ENCODE data around the gene ZFY. TPM values are rescaled to one million over a fixed set of nuclear protein-coding genes. Genes with fewer than 3 reads are reported as not detected.

Gene ZFY
- total RNA-seq, 1 experiment from 2014 or later = not detected

- no peaks in the 10 kb centered on the region for H3K4me1 ChIP-seq (ENCODE audit: insufficient read depth, low read length, poor library complexity, severe bottlenecking)
- TF ChIP-seq CTCF (conservative IDR thresholded peaks at IDR 0.05; ENCODE audit: low read depth, low read length) (no peak), EZH2 (IDR thresholded peaks at IDR 0.05; ENCODE audit: borderline replicate concordance, low read depth, low read length, poor library complexity, severe bottlenecking) (no peak)
- no peak overlapping the region for H3K27ac ChIP-seq (ENCODE audit: low read depth, low read length, poor library complexity, severe bottlenecking)
- no peak for DNase-seq (ENCODE audit: low spot score)
- no peaks in the 10 kb centered on the region for H3K36me3 ChIP-seq (ENCODE audit: insufficient read depth, low read length, poor library complexity, severe bottlenecking)
- no peaks in the 10 kb centered on the region for H3K27me3 ChIP-seq (replicated peaks; ENCODE audit: insufficient read depth, low read depth, low read length, poor library complexity)
- ChIA-PET CTCF (no interaction called here), POLR2A (ENCODE audit: low non-redundant PET) (no interaction called here)
- H3K9me3 ChIP-seq (ENCODE audit: low read depth, low read length, poor library complexity, severe bottlenecking) = no peaks in the 10 kb centered on the region
- BruUV-seq (replicated peaks) = no TSS peak
- H3K4me3 ChIP-seq (ENCODE audit: low read depth, low read length, poor library complexity, severe bottlenecking) = no peak overlapping the region
- intact Hi-C loops (cut with micrococcal nuclease; ENCODE audit: unreplicated experiment) = no loop called here
Measured at GRCh38 chrY:2954735-2955134, 19.6 kb downstream of the ZFY start.

GRCh38 chrY:2955561-2955960, 20.4 kb downstream of the ZFY start:
- no peaks in the 10 kb centered on the region for H3K27me3 ChIP-seq (replicated peaks; ENCODE audit: insufficient read depth, low read depth, low read length, poor library complexity)
- no peaks in the 10 kb centered on the region for H3K4me1 ChIP-seq (ENCODE audit: insufficient read depth, low read length, poor library complexity, severe bottlenecking)
- ChIA-PET CTCF (no interaction called here), POLR2A (ENCODE audit: low non-redundant PET) (no interaction called here)
- DNase-seq (ENCODE audit: low spot score) = no peak
- H3K9me3 ChIP-seq (ENCODE audit: low read depth, low read length, poor library complexity, severe bottlenecking) = no peaks in the 10 kb centered on the region
- TF ChIP-seq EZH2 (IDR thresholded peaks at IDR 0.05; ENCODE audit: borderline replicate concordance, low read depth, low read length, poor library complexity, severe bottlenecking) (no peak), CTCF (conservative IDR thresholded peaks at IDR 0.05; ENCODE audit: low read depth, low read length) (no peak)
- intact Hi-C loops (cut with micrococcal nuclease; ENCODE audit: unreplicated experiment) = no loop called here
- H3K27ac ChIP-seq (ENCODE audit: low read depth, low read length, poor library complexity, severe bottlenecking) = no peak overlapping the region
- H3K36me3 ChIP-seq (ENCODE audit: insufficient read depth, low read length, poor library complexity, severe bottlenecking) = no peaks in the 10 kb centered on the region
- BruUV-seq (replicated peaks) = no TSS peak
- H3K4me3 ChIP-seq (ENCODE audit: low read depth, low read length, poor library complexity, severe bottlenecking) = no peak overlapping the region

GRCh38 chrY:2962061-2962460, 26.9 kb downstream of the ZFY start:
- DNase-seq (ENCODE audit: low spot score) = no peak
- TF ChIP-seq CTCF (conservative IDR thresholded peaks at IDR 0.05; ENCODE audit: low read depth, low read length) (no peak), EZH2 (IDR thresholded peaks at IDR 0.05; ENCODE audit: borderline replicate concordance, low read depth, low read length, poor library complexity, severe bottlenecking) (no peak)
- intact Hi-C loops (cut with micrococcal nuclease; ENCODE audit: unreplicated experiment) = no loop called here
- no peak overlapping the region for H3K27ac ChIP-seq (ENCODE audit: low read depth, low read length, poor library complexity, severe bottlenecking)
- no peaks in the 10 kb centered on the region for H3K36me3 ChIP-seq (ENCODE audit: insufficient read depth, low read length, poor library complexity, severe bottlenecking)
- CTCF ChIA-PET = no interaction called here
- no TSS peak for BruUV-seq (replicated peaks)
- no peaks in the 10 kb centered on the region for H3K9me3 ChIP-seq (ENCODE audit: low read depth, low read length, poor library complexity, severe bottlenecking)
- no peak overlapping the region for H3K4me3 ChIP-seq (ENCODE audit: low read depth, low read length, poor library complexity, severe bottlenecking)
- no peaks in the 10 kb centered on the region for H3K4me1 ChIP-seq (ENCODE audit: insufficient read depth, low read length, poor library complexity, severe bottlenecking)
- H3K27me3 ChIP-seq (replicated peaks; ENCODE audit: insufficient read depth, low read depth, low read length, poor library complexity) = no peaks in the 10 kb centered on the region
- POLR2A ChIA-PET (ENCODE audit: low non-redundant PET) = no interaction called here
